GM12864 (cell line): ENCODE data around the gene ZSWIM1.

Experiments
- DNase-seq: peaks from one replicate; pipeline ENCODE4 v3.0.0-alpha.2; 2011; ENCODE audit warnings: low read depth
- H3K4me3 ChIP-seq: 2 replicates; pipeline ENCODE4 v1.5.1; 2011; ENCODE audit warnings: mild to moderate bottlenecking, low read depth, low read length, control low read depth
- CTCF ChIP-seq: IDR thresholded peaks from 2 replicates; pipeline ENCODE4 v1.5.1; 2011; ENCODE audit warnings: low read depth, mild to moderate bottlenecking, moderate library complexity, low read length, control low read depth, inconsistent platforms; ENCODE audit errors: missing control alignments

Gene ZSWIM1

GRCh38 chr20:45918182-45918737, 37.2 kb downstream of the ZSWIM1 start:
- no peak for TF ChIP-seq CTCF
- no peak overlapping the region for H3K4me3 ChIP-seq
- DNase-seq, result no peak

GRCh38 chr20:45918779-45919537, 37.9 kb downstream of the ZSWIM1 start:
- no peak overlapping the region for H3K4me3 ChIP-seq
- no peak for DNase-seq
- no peak for TF ChIP-seq CTCF

GRCh38 chr20:45919542-45920399, 38.7 kb downstream of the ZSWIM1 start:
- no peak for DNase-seq
- no peak for TF ChIP-seq CTCF
- no peak overlapping the region for H3K4me3 ChIP-seq

- no peak for TF ChIP-seq CTCF
- no peak for DNase-seq
- H3K4me3 ChIP-seq, result no peak overlapping the region
Observed at GRCh38 chr20:45920462-45921336, 39.7 kb downstream of the ZSWIM1 start.

GRCh38 chr20:45921337-45922189, 40.5 kb downstream of the ZSWIM1 start:
- H3K4me3 ChIP-seq, result no peak overlapping the region
- no peak for TF ChIP-seq CTCF
- no peak for DNase-seq
